Hematopoietic multipotent progenitor cell (in vitro differentiated cells): ENCODE results near the gene PMCH. TPM values are rescaled to one million over a fixed set of nuclear protein-coding genes. Genes with fewer than 3 reads are reported as not detected.
"Not testable (repeated sequence)": the region's sequence is repeated elsewhere in the genome, so short reads cannot be mapped to it uniquely, and the experiment has no call there.

ENCODE experiments used
- DNase-seq, 3 donors: peaks; one replicate each; pipeline ENCODE4 v3.0.0-alpha.2; 2011 to 2015; ENCODE audit warnings: low read depth in 2 of 3, low spot score in 2 of 3
- small RNA-seq: library from RNA; depleted of rRNA; stranded (forward); fragments of <200 nt; gene quantifications from one replicate; pipeline ENCODE3, GENCODE V24; 2012
- total RNA-seq: library from RNA; depleted of rRNA; stranded (reverse); fragments of >200 nt; gene quantifications from one replicate; pipeline ENCODE4 v1.2.3, GENCODE V29; 2012

PMCH gene
- total RNA-seq, 1 donor: not detected

DNA sequence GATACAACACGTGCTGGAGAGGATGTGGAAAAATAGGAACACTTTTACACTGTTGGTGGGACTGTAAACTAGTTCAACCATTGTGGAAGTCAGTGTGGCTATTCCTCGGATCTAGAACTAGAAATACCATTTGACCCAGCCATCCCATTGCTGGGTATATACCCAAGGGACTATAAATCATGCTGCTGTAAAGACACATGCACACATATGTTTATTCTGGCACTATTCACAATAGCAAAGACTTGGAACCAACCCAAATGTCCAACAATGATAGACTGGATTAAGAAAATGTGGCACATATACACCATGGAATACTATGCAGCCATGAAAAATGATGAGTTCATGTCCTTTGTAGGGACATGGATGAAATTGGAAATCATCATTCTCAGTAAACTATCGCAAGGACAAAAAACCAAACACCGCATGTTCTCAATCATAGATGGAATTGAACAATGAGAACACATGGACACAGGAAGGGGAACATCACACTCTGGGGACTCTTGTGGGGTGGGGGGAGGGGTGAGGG, 50.5 kb downstream of the PMCH start:
- DNase-seq: not testable (repeated sequence)

Small RNA genes lying within 50 kb of the gene (small RNA-seq; reads per million reads assigned to genes)
- gene RN7SL793P: not detected

Other genes with a start within 250 kb of the PMCH start
- gene WASHC3, start 135.8 kb downstream of the PMCH start, total RNA-seq: 38.8 TPM
- gene NUP37, start 77.7 kb downstream of the PMCH start, total RNA-seq: 15.1 TPM
- gene PARPBP, start 77.7 kb downstream of the PMCH start, total RNA-seq: 2.4 TPM